Neural progenitor cell (in vitro differentiated cells): ENCODE data around the gene PIWIL4.

Experiments used
- CTCF ChIP-seq: fragments of 200-600 bp; sonication (generic); IDR thresholded peaks from 2 replicates; pipeline ENCODE4 v1.5.1; 2017; ENCODE audit warnings: antibody characterized with exemption, mild to moderate bottlenecking
- EZH2 ChIP-seq: fragments of 200-600 bp; sonication (generic); IDR thresholded peaks from 2 replicates; pipeline ENCODE4 v1.6.1; 2017; ENCODE audit warnings: antibody characterized with exemption, mild to moderate bottlenecking, moderate library complexity
- EZH2phosphoT487 ChIP-seq: fragments of 200-600 bp; sonication (generic); IDR thresholded peaks from 2 replicates; pipeline ENCODE4 v1.6.1; 2017; ENCODE audit warnings: antibody characterized with exemption

DNA sequence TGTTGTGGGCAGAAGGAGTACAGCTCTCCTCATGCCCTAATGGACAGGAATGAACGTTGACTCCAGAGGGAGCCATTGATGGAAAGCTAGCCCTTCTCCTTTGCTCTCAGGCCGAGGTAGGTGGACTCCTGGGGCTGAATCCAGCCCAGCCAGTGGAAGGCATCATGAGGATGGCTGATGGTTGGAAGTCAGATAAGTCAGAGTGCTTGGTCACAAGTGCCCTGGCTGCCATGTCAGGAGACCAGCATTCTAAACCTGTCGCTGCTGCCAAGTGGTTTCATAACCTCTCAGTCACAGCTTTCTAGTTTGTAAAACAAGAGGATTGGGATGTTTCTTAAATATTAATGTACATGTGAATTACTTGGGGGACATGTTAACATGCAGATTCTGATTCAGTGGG lies 32.3 kb downstream of the PIWIL4 start:
- TF ChIP-seq CTCF (no peak), EZH2 (no peak), EZH2phosphoT487 (no peak)
